Effector CD8-positive, alpha-beta T cell (primary cell): ENCODE measurements around the gene CACNA1F.
A peak's percentile ranks its signal among the peaks of the same experiment; 100 is the strongest.

Source experiments
- DNase-seq: peaks from one replicate; lab custom pipeline; 2025; lab: John Stamatoyannopoulos, UW

The CACNA1F gene

GRCh38 chrX:49155243-49155899, 77.8 kb downstream of the CACNA1F start:
- DNase-seq: peak; percentile 6
